HFF-Myc (cell line): ENCODE results near the gene STK25.

ENCODE experiments used
- DNase-seq: peaks from one replicate; pipeline ENCODE4 v3.0.0-alpha.2; 2011; ENCODE audit warnings: low read depth; ENCODE audit errors: extremely low read depth
- H3K4me3 ChIP-seq: replicated peaks from 2 replicates; pipeline ENCODE4 v1.5.1; 2011; ENCODE audit warnings: low read depth, mild to moderate bottlenecking, control low read depth, low read length
- TF ChIP-seq, protein P1 (sequence below): IDR thresholded peaks from 2 replicates; pipeline ENCODE4 v1.5.1; 2012; ENCODE audit warnings: mild to moderate bottlenecking, low read depth, low read length, control low read depth; ENCODE audit errors: missing control alignments

Gene STK25

GRCh38 chr2:241539616-241540374 is 31.4 kb upstream of the STK25 start:
- DNase-seq: no peak
- TF ChIP-seq, protein P1, sequence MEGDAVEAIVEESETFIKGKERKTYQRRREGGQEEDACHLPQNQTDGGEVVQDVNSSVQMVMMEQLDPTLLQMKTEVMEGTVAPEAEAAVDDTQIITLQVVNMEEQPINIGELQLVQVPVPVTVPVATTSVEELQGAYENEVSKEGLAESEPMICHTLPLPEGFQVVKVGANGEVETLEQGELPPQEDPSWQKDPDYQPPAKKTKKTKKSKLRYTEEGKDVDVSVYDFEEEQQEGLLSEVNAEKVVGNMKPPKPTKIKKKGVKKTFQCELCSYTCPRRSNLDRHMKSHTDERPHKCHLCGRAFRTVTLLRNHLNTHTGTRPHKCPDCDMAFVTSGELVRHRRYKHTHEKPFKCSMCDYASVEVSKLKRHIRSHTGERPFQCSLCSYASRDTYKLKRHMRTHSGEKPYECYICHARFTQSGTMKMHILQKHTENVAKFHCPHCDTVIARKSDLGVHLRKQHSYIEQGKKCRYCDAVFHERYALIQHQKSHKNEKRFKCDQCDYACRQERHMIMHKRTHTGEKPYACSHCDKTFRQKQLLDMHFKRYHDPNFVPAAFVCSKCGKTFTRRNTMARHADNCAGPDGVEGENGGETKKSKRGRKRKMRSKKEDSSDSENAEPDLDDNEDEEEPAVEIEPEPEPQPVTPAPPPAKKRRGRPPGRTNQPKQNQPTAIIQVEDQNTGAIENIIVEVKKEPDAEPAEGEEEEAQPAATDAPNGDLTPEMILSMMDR: no peak
- H3K4me3 ChIP-seq: no peak overlapping the region

DNA sequence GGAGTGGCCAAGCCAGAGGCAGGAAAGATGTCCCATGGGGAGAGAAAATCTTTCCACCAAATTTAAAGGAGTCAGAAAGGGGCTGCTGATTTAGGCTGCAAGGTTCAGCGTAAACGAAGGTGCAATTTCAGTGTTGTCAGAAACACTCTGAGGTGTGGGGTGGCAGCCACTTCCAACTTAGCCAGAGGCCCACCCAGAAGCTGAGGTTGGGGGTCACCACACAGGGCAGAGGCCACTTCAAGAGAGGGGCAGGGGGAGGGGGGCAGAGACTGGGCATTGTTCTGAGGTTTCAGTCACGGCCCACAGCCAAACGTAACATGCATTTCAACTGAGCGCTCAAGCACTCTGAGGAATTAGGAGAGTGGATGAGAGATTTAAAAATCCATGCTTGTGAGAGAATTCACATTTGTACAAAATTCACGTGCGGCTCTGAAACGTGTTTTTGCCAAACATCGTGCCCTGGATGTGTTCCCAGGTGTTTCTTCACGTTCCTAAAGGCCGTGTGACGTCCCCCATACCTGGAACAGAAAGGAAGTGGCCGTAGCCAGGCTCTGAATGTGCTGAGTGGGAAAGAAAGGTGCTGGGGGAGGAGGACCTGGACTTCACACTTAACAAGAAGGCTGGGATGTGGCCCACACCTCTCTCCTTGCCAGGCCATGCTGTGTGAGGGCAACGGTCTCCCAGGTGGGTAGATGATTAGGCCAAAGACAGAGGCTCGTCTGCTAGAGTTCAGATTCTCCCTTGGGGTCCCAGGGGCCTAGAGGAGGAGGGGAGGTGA is 30.6 kb upstream of the STK25 start:
- no peak overlapping the region for H3K4me3 ChIP-seq
- DNase-seq: no peak
- TF ChIP-seq, protein P1: no peak

DNA sequence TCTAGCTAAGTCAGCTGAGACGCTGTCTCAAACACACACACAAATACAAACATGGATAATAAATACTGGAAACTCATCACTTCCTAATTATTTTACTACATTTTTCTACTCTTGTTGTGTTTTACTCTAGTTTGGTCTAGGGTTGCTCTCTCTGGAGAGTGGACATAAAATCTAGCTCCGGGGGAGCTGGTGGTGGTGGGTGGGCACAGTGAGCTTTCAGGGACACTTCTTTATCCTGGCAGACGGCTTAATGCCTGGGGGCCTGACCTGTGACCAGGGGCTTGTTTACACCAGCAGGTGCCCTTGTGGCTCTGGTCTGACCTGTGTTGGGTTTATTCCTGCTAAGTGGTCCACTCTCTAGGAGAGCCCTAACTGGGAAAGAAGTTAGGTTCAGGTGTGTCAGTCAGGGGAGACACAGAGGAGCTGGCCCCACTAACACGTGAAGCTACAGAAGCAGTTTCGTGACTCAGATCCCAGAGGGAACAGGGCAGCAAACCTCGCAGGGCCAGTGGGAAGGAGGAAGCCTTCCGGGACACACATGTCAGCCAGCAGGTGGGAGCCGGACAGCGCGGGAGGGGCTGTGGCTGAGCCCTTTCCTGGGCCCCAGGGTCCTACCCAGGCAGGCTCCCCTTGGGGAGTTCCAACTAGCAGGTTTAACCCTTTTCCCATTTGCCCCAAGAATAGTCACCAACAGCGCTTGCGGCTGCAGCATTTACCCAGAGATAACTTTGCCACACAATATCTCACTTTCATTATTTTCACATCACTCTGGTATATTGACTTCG is 27.7 kb upstream of the STK25 start:
- no peak overlapping the region for H3K4me3 ChIP-seq
- DNase-seq: no peak
- TF ChIP-seq, protein P1: no peak

DNA sequence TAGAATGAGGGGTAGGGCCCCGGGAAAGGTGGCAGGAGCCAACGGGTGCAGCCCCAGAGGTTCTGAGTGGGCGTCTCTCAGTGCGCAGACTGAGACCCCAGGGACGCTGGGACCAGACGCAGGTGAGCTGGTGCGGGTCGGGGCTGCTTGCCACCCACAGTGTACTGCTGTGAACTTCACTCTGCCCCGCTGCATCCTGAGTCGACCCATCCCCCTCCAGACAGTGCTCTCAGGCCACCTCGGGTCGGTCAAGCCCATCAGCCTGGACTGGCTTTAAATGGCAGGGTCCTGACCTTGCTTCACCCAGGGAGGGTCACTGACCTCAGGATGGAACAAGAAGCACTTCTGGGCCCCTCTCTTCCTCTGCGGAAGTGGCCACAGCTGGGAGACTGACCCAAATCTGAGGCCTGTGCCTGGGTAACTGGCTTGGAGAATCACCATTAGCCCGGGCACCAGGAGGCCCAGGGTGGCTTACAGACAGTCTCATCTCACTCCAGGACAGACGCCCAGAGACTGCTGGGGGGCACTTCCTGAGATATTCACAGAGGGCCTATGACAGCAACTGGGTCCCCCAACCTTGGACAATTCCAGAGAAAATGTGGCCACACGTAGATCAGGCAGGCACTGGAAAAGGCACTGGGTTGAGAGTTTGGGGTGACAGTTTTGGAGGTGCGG is 26.5 kb upstream of the STK25 start:
- TF ChIP-seq, protein P1: no peak
- no peak for DNase-seq
- no peak overlapping the region for H3K4me3 ChIP-seq

DNA sequence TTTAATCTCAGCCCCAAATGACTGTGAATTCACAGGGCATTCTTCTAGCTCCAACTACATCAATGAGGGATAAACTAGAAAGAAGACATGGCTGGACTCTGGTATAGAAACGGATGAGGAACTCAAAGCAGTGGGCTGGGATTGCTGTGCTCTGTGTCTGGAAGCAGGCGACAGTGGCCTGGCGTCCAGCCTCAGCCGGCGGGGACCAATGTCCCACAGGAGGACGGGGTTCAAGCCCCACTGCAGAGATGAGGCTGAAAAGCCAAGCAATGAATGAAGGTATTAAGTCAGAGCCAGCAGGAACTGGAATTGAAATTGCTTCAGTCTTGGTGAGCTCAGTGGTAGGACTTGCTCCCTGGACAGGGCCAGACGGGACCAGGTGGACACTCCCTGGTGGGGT is 25.9 kb upstream of the STK25 start:
- no peak overlapping the region for H3K4me3 ChIP-seq
- DNase-seq: no peak
- TF ChIP-seq, protein P1: no peak

- H3K4me3 ChIP-seq: no peak overlapping the region
- DNase-seq: no peak
- TF ChIP-seq, protein P1: no peak
These were observed 24.6 kb upstream of the STK25 start for GRCh38 chr2:241532733-241533601.
